ENCODE data around the gene IL36B.

The IL36B gene

GRCh38 chr2:113014067-113014466, 38.6 kb downstream of the IL36B start:
- DNase-seq (ENCODE audit: extremely low read depth, insufficient read length), result no peak
- Histone ChIP-seq H3K36me3 (ENCODE audit: control insufficient read depth, insufficient read depth, low read length) (no peaks in the 10 kb centered on the region), H3K4me3 (replicated peaks; ENCODE audit: low read depth, low read length) (no peak overlapping the region), H3K27me3 (replicated peaks; ENCODE audit: control insufficient read depth, insufficient read depth, low read length) (no peaks in the 10 kb centered on the region)
- no peak for TF ChIP-seq CTCF (IDR thresholded peaks at IDR 0.05; ENCODE audit: insufficient read depth, low read length, poor library complexity, severe bottlenecking)

DNA sequence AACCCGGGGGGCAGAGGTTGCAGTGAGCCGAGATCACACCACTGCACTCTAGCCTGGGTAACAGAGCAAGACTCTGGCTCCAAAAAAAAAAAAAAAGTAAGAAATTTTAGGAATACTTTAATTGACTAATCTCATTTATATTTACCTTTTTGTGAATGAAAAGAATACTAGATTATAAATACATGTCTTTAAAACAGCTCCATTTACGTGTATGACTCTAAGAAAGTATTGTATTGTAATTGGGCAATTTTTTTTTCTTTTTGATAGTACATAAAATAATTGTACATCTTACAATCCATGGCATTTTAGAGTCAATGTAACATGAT, 39.4 kb downstream of the IL36B start:
- no peak for TF ChIP-seq CTCF (IDR thresholded peaks at IDR 0.05; ENCODE audit: insufficient read depth, low read length, poor library complexity, severe bottlenecking)
- no peak for DNase-seq (ENCODE audit: extremely low read depth, insufficient read length)
- H3K27me3 ChIP-seq (replicated peaks; ENCODE audit: control insufficient read depth, insufficient read depth, low read length), result no peaks in the 10 kb centered on the region
- no peak overlapping the region for H3K4me3 ChIP-seq (replicated peaks; ENCODE audit: low read depth, low read length)
- no peaks in the 10 kb centered on the region for H3K36me3 ChIP-seq (ENCODE audit: control insufficient read depth, insufficient read depth, low read length)

DNA sequence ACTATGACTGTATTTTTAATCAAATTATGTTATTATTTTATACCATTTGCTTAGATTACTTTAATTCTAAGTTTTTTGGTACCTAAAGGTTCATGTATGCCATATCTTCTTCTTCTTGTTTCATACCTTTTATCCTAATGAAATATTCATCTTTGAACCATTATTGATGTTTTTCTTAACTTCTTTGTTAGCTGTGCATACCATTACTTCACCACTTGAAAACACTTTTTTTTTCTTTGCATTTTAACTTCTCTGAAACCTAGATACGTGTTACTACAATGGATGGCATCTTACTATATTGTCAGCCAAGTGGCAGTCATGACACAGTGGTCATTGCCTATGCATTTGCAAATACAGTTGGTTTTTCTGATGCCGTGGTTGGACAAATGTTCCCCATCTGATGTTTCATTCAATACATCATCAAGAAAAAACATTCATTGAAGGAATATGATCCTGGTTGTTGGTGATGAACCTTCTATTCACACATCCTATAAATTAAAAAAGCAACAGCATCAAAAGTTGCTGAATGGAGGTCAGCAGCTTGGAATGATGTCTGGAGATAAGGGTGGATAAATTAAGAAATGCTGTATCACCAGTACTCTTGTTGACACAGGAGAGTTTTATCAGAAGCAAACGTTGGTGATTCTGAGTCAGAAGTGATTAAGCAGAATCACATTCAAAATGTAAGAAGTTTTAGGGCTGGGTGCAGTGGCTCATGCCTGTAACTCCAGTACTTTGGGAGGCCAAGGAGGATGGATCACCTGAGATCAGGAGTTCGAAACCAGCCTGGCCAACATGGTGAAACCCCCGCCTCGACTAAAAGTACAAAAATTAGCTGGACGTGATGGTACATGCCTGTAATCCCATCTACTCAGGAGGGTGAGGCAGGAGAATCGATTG, 40.0 kb downstream of the IL36B start:
- no peaks in the 10 kb centered on the region for H3K27me3 ChIP-seq (replicated peaks; ENCODE audit: control insufficient read depth, insufficient read depth, low read length)
- H3K4me3 ChIP-seq (replicated peaks; ENCODE audit: low read depth, low read length), result no peak overlapping the region
- no peak for DNase-seq (ENCODE audit: extremely low read depth, insufficient read length)
- TF ChIP-seq CTCF (IDR thresholded peaks at IDR 0.05; ENCODE audit: insufficient read depth, low read length, poor library complexity, severe bottlenecking), result no peak
- H3K36me3 ChIP-seq (ENCODE audit: control insufficient read depth, insufficient read depth, low read length), result no peaks in the 10 kb centered on the region

DNA sequence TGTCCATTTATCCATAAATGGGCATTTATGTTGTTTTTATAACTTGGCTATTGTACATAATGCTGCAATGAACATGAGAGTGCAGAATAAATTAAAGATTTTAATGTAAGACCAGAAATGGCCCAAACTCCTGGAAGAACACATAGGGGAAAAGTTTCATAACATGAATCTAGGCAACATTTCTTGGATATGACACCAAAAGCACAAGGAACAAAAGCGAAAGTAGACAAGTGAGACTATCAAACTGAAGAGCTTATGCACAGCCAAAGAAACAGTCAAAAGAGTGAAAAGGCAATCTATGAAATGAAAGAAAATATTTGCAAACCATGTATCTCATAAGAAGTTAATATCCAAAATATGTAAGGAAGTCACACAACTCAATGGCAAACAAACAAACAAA, 41.6 kb downstream of the IL36B start:
- TF ChIP-seq CTCF (IDR thresholded peaks at IDR 0.05; ENCODE audit: insufficient read depth, low read length, poor library complexity, severe bottlenecking), result no peak
- DNase-seq (ENCODE audit: extremely low read depth, insufficient read length), result no peak
- Histone ChIP-seq H3K4me3 (replicated peaks; ENCODE audit: low read depth, low read length) (no peak overlapping the region), H3K27me3 (replicated peaks; ENCODE audit: control insufficient read depth, insufficient read depth, low read length) (no peaks in the 10 kb centered on the region), H3K36me3 (ENCODE audit: control insufficient read depth, insufficient read depth, low read length) (no peaks in the 10 kb centered on the region)

GRCh38 chr2:113010088-113010487, 42.6 kb downstream of the IL36B start:
- Histone ChIP-seq H3K4me3 (replicated peaks; ENCODE audit: low read depth, low read length) (no peak overlapping the region), H3K36me3 (ENCODE audit: control insufficient read depth, insufficient read depth, low read length) (no peaks in the 10 kb centered on the region), H3K27me3 (replicated peaks; ENCODE audit: control insufficient read depth, insufficient read depth, low read length) (no peaks in the 10 kb centered on the region)
- no peak for TF ChIP-seq CTCF (IDR thresholded peaks at IDR 0.05; ENCODE audit: insufficient read depth, low read length, poor library complexity, severe bottlenecking)
- DNase-seq (ENCODE audit: extremely low read depth, insufficient read length), result no peak
